Measurements from ENCODE around the gene MIER2.

Gene MIER2

GRCh38 chr19:377801-378581 is 33.4 kb upstream of the MIER2 start:
- no peak for DNase-seq

GRCh38 chr19:376111-376470 is 31.5 kb upstream of the MIER2 start:
- DNase-seq: no peak

- no peak for DNase-seq
Observed at GRCh38 chr19:375395-376110, 31.0 kb upstream of the MIER2 start.

- DNase-seq: no peak
Observed at GRCh38 chr19:374886-375235, 30.3 kb upstream of the MIER2 start.

- no peak for DNase-seq
Observed at GRCh38 chr19:374183-374885, 29.7 kb upstream of the MIER2 start.

GRCh38 chr19:373391-374182 is 29.0 kb upstream of the MIER2 start:
- DNase-seq: no peak

- DNase-seq: peak; percentile 3
Observed at GRCh38 chr19:372306-372890, 27.8 kb upstream of the MIER2 start.

- no peak for DNase-seq
Observed at GRCh38 chr19:371501-372168, 27.0 kb upstream of the MIER2 start.

GRCh38 chr19:370641-371330 is 26.2 kb upstream of the MIER2 start:
- DNase-seq: no peak

- DNase-seq: no peak
Observed at GRCh38 chr19:369876-370275, 25.3 kb upstream of the MIER2 start.

GRCh38 chr19:369256-369655 is 24.7 kb upstream of the MIER2 start:
- no peak for DNase-seq

- no peak for DNase-seq
Observed at GRCh38 chr19:368630-369024, 24.0 kb upstream of the MIER2 start.

GRCh38 chr19:367963-368629 is 23.5 kb upstream of the MIER2 start:
- no peak for DNase-seq

GRCh38 chr19:367561-367960 is 23.0 kb upstream of the MIER2 start:
- DNase-seq: no peak

- DNase-seq: no peak
Observed at GRCh38 chr19:366951-367350, 22.4 kb upstream of the MIER2 start.

GRCh38 chr19:366205-366783 is 21.7 kb upstream of the MIER2 start:
- no peak for DNase-seq

GRCh38 chr19:364496-365287 is 20.1 kb upstream of the MIER2 start:
- DNase-seq: no peak

GRCh38 chr19:362683-363082 is 18.1 kb upstream of the MIER2 start:
- no peak for DNase-seq

GRCh38 chr19:362154-362553 is 17.6 kb upstream of the MIER2 start:
- DNase-seq: no peak

- DNase-seq: no peak
Observed at GRCh38 chr19:359653-359925, 15.0 kb upstream of the MIER2 start.
